Prostate gland (tissue), 2 donors: ENCODE measurements around the gene CNTNAP3. TPM values are rescaled to one million over a fixed set of nuclear protein-coding genes. Genes with fewer than 3 reads are reported as not detected.
"Not testable (repeated sequence)": the region's sequence is repeated elsewhere in the genome, so short reads cannot be mapped to it uniquely, and the experiment has no call there.

Experiments
- DNase-seq: peaks from one replicate; pipeline ENCODE4 v3.0.0-alpha.2; 2019; ENCODE audit warnings: low spot score
- H3K27ac ChIP-seq, 2 donors: fragments of 200-600 bp; sonication (generic); 2 replicates each; pipeline ENCODE4 v1.5.1; 2017 to 2019
- H3K27me3 ChIP-seq: fragments of 200-600 bp; sonication (generic); replicated peaks from 2 replicates; pipeline ENCODE4 v1.5.1; 2019; ENCODE audit not compliant: insufficient read depth
- H3K36me3 ChIP-seq, 2 donors: fragments of 200-600 bp; sonication (generic); 1 replicate in 1 of 2; 2 replicates in 1 of 2; pipeline versions ENCODE4 v1.5.1 to v1.8.1; 2017 to 2019
- H3K4me1 ChIP-seq: fragments of 200-600 bp; sonication (generic); replicated peaks from 2 replicates; pipeline ENCODE4 v1.5.1; 2019
- H3K4me3 ChIP-seq, 2 donors: fragments of 200-600 bp; sonication (generic); 2 replicates each; pipeline ENCODE4 v1.5.1; 2017 to 2019
- H3K9me3 ChIP-seq: fragments of 200-600 bp; sonication (generic); 2 replicates; pipeline ENCODE4 v1.5.1; 2017
- CTCF ChIP-seq, 4 experiments: fragments of 200-600 bp in 2 of 4; fragments of 450-650 bp in 2 of 4; sonication (generic) in 2 of 4; IDR thresholded peaks; 1 replicate in 3 of 4; 2 replicates in 1 of 4; pipeline ENCODE4 v1.5.1; 2016 to 2019; ENCODE audit warnings: antibody characterized with exemption in 4 of 4, mild to moderate bottlenecking in 2 of 4, moderate library complexity in 2 of 4
- WGBS: methylation state at CpG from one replicate; pipeline ENCODE4 v1.1.5; 2018; 5-methylcytosine and 5-hydroxymethylcytosine counted together
- intact Hi-C: fragments of 100-400 bp; cut with DNase I; formaldehyde crosslinking; loops from one replicate; pipeline ENCODE4 v1.14.2; 2022
- total RNA-seq, 2 donors: library from RNA; depleted of rRNA; stranded (reverse); fragments of >200 nt; gene quantifications; one replicate each; pipeline ENCODE4 v1.1.0, GENCODE V29; 2016

Gene CNTNAP3
- total RNA-seq, 2 donors from 2014 or later = 8.2 to 8.3 TPM

DNA sequence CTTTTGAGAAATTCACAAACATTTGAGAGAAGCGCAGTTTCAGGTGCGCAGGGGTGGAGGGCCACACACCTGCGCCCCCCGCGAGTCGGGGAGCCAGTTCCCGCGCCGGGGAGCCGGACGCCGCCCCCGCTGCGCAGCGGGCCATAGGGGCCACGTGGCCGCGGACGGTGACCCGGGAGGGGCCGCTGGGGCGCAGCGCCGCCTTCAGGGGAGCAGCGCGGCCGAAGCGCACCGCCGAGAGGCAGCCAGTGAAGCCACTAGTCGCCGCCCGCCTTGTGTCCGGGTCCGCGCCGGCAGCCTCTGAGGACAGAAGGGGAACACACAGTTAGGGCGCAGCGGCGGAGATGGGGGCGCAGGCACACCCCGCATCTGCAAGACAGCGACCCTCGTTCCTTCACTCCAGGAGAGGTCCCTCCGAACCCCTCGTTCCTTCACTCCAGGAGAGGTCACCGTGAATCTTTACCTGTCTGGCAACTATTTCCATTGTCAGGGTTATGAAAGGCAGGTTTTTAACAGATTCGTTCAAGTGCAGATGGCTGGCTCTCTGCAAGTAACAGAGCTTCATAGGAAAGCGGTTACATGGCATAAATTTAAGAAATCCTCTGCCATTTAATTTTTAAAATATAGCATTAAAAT lies 209.2 kb downstream of the CNTNAP3 start:
- H3K27me3 ChIP-seq, H3K27ac ChIP-seq, H3K9me3 ChIP-seq, H3K36me3 ChIP-seq, H3K4me3 ChIP-seq, intact Hi-C loops, H3K4me1 ChIP-seq: not testable (repeated sequence)
- 4% methylated on average over 44 of the region's 49 CpGs for WGBS
- peak; percentile 15 for DNase-seq
- TF ChIP-seq CTCF (IDR thresholded peaks at IDR 0.05) = peak in 1 of 4 experiments; percentile 19

DNA sequence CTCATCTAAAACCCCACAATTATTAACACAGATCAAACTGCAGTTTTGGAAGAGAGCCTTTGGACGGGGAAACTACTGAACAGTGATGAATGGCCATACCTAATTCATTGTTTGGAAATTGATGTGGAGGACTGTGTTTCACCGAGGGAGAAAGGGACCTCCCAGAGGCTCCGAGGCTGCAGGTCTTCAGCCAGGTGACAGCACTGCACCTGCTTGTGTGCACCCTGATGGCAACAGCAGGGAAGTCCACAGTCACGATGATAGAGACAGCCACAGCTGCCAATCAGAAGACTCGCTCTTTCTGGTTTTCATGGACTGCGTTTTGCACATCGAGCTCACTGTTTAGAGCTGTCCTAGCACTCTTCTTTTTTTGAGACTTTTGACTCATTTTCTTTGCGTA lies 214.4 kb downstream of the CNTNAP3 start:
- intact Hi-C loops, H3K27me3 ChIP-seq, H3K27ac ChIP-seq, H3K4me1 ChIP-seq, H3K4me3 ChIP-seq, DNase-seq, H3K9me3 ChIP-seq, H3K36me3 ChIP-seq: not testable (repeated sequence)
- 81% methylated on average over 8 of the region's 8 CpGs for WGBS

GRCh38 chr9:39067683-39068082 lies 220.3 kb downstream of the CNTNAP3 start:
- intact Hi-C loops = not testable (repeated sequence)
- 87% methylated on average over 5 of the region's 5 CpGs for WGBS

DNA sequence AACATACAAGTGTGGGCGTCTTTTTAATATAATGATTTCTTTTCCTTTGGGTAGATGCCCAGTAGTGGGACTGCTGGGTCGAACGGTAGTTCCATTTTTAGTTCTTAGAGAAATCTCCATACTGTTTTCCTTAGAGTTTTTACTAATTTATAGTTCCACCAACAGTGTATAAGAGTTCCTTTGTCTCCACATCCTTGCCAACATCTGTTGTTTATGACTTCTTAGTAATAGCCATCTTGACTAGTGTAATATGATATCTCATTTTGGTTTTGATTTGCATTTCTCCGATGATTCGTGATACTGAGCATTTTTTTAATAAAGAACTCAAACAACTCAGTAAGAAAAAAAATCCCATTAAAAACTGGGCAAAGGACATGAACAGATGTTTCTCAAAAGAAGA lies 225.0 kb downstream of the CNTNAP3 start:
- H3K4me3 ChIP-seq, H3K4me1 ChIP-seq, DNase-seq, H3K27me3 ChIP-seq, H3K36me3 ChIP-seq, intact Hi-C loops, H3K9me3 ChIP-seq, H3K27ac ChIP-seq: not testable (repeated sequence)
- 76% methylated on average over 5 of the region's 5 CpGs for WGBS

More at GRCh38 chr9:39067683-39068082, 220.3 kb downstream of the CNTNAP3 start:
- not testable (repeated sequence) for H3K27me3 ChIP-seq, H3K9me3 ChIP-seq, H3K27ac ChIP-seq, DNase-seq, H3K4me3 ChIP-seq, H3K36me3 ChIP-seq, H3K4me1 ChIP-seq

DNA sequence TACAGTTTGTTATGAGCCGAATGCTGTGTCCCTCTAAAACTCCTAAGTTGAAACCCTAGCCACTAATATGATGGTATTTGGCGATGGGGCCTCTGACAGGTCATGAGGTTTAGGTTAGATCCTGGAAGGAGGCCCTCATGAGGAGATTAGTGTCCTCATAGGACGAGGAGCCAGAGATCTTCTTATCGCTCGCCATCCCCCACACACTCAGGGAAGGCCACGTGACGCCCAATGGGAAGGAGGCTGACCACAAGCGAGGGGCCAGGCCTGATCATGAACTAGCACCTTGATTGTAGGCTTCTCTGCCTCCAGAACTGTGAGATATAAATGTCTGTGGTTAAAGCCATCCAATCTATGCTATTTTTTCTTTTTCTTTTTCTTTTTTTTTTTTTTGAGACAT lies 233.5 kb downstream of the CNTNAP3 start:
- H3K27ac ChIP-seq, intact Hi-C loops, H3K4me1 ChIP-seq, H3K27me3 ChIP-seq, H3K9me3 ChIP-seq, H3K4me3 ChIP-seq, H3K36me3 ChIP-seq, DNase-seq: not testable (repeated sequence)
- 85% methylated on average over 8 of the region's 8 CpGs for WGBS

GRCh38 chr9:39046833-39047232 lies 241.1 kb downstream of the CNTNAP3 start:
- whole genome bisulfite sequencing = 29% methylated on average over 3 of the region's 3 CpGs
- H3K27ac ChIP-seq, intact Hi-C loops, H3K9me3 ChIP-seq, H3K4me3 ChIP-seq, H3K27me3 ChIP-seq, H3K36me3 ChIP-seq, DNase-seq, H3K4me1 ChIP-seq: not testable (repeated sequence)

- DNase-seq, intact Hi-C loops, H3K27me3 ChIP-seq, H3K36me3 ChIP-seq, H3K4me1 ChIP-seq, H3K27ac ChIP-seq, H3K4me3 ChIP-seq, H3K9me3 ChIP-seq: not testable (repeated sequence)
- 93% methylated on average over 27 of the region's 27 CpGs for WGBS
Measured at GRCh38 chr9:39042352-39042803, 245.6 kb downstream of the CNTNAP3 start.

DNA sequence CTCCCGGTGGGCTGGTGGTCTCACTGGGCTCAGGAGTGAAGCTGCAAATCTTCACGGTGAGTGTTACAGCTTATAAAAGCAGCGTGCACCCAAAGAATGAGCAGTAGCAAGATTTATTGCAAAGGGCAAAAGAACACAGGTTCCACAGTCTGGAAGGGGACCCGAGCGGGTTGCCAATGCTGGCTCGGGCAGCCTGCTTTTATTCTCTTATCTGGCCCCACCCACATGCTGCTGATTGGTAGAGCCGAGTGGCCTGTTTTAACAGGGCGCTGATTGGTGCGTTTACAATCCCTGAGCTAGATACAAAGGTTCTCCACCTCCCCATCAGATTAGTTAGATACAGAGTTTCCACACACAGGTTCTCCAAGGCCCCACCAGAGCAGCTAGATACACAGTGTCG lies 246.2 kb downstream of the CNTNAP3 start:
- H3K4me3 ChIP-seq, DNase-seq, intact Hi-C loops, H3K4me1 ChIP-seq, H3K27ac ChIP-seq, H3K27me3 ChIP-seq, H3K9me3 ChIP-seq, H3K36me3 ChIP-seq: not testable (repeated sequence)
- WGBS = 85% methylated on average over 10 of the region's 10 CpGs

DNA sequence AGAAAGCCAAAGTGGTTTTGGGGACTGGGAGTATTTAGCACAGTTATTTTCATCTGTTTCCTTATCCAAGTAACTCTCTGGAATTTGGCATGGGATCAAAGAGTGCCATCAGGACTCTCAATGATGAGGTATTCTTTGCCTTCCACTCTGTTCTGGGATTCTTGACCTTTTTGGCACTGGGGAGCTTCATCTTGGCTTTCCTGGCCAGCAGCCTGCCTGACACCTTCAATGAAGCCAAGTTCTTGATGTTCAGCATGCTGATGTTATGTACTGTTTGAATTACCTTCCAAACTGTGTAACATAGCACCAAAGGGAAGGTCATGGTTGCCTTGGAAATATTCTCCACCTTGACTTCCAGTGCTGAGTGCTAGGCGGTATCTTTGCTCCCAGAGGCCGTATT lies 248.8 kb downstream of the CNTNAP3 start:
- H3K27me3 ChIP-seq, DNase-seq, H3K4me3 ChIP-seq, H3K27ac ChIP-seq, H3K4me1 ChIP-seq, H3K9me3 ChIP-seq, H3K36me3 ChIP-seq, intact Hi-C loops: not testable (repeated sequence)
- WGBS = 22% methylated on average over 2 of the region's 2 CpGs

DNA sequence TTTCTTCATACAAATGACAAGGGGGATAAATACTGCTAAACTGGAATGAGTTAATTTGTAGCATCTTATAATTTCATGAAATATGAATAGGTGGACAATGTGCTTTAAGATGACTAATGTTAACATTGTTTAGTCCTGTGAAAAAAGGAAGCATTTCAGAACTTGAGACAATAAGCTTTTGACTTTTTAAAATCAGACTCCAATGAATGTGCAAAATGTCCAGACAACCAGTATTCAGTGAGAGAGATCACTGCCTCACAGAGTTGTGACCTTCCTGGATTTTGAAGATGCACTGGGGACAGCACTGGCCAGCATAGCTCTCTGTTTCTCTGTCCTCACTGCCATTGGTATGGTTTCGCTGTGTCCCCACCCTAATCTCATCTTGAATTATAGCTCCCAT lies 249.7 kb downstream of the CNTNAP3 start:
- H3K4me1 ChIP-seq, DNase-seq, H3K36me3 ChIP-seq, H3K27ac ChIP-seq, intact Hi-C loops, H3K9me3 ChIP-seq, H3K27me3 ChIP-seq, H3K4me3 ChIP-seq: not testable (repeated sequence)
- 94% methylated on average over 1 of the region's 1 CpG for WGBS

DNA sequence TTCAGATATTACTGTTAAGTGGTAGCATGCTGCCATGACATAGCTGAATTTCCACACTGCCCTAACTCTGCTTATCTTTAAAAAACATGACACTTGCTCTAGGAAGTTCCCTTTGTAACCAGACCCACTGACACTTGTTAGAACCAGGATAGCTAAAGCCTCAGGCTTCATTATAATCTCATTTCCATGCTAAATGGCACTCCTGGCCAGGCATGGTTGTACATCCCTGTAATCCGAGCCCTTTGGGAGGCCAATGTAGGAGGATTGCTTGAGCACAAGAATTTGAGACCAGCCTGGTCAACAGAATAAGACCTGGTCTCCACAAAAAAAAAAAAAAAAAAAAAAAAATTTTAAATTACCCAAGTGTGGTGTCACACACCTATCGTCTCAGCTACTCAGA lies 254.1 kb downstream of the CNTNAP3 start:
- H3K4me1 ChIP-seq, H3K27me3 ChIP-seq, H3K4me3 ChIP-seq, H3K27ac ChIP-seq, DNase-seq, H3K9me3 ChIP-seq, H3K36me3 ChIP-seq, intact Hi-C loops: not testable (repeated sequence)
- 83% methylated on average over 2 of the region's 2 CpGs for WGBS
